Kidney epithelial cell (primary cell): ENCODE results near the gene PAF1. TPM values are rescaled to one million over a fixed set of nuclear protein-coding genes. Genes with fewer than 3 reads are reported as not detected.
A peak's percentile ranks its signal among the peaks of the same experiment; 100 is the strongest.

Source experiments
- DNase-seq: peaks from one replicate; pipeline ENCODE4 v3.0.0-alpha.2; 2010; ENCODE audit warnings: low read depth
- H3K27me3 ChIP-seq: 2 replicates; pipeline ENCODE4 v1.6.0; 2011; ENCODE audit warnings: low read length; ENCODE audit not compliant: control insufficient read depth, insufficient read depth
- H3K36me3 ChIP-seq: 2 replicates; pipeline ENCODE4 v1.5.1; 2011; ENCODE audit warnings: low read length; ENCODE audit not compliant: control insufficient read depth, insufficient read depth
- H3K4me3 ChIP-seq: 2 replicates; pipeline ENCODE4 v1.5.1; 2011; ENCODE audit warnings: low read depth, mild to moderate bottlenecking, control low read depth, low read length
- CTCF ChIP-seq: IDR thresholded peaks from 2 replicates; pipeline ENCODE4 v1.5.1; 2011; ENCODE audit warnings: mild to moderate bottlenecking, moderate library complexity, low read length, control low read depth, inconsistent platforms; ENCODE audit not compliant: insufficient read depth, poor library complexity, severe bottlenecking
- total RNA-seq: library from RNA; depleted of rRNA; stranded (reverse); fragments of >200 nt; gene quantifications from 2 replicates; pipeline ENCODE4 v1.2.3, GENCODE V29; 2015

PAF1 gene
- total RNA-seq, 1 donor from 2014 or later, result 44.6 TPM

DNA sequence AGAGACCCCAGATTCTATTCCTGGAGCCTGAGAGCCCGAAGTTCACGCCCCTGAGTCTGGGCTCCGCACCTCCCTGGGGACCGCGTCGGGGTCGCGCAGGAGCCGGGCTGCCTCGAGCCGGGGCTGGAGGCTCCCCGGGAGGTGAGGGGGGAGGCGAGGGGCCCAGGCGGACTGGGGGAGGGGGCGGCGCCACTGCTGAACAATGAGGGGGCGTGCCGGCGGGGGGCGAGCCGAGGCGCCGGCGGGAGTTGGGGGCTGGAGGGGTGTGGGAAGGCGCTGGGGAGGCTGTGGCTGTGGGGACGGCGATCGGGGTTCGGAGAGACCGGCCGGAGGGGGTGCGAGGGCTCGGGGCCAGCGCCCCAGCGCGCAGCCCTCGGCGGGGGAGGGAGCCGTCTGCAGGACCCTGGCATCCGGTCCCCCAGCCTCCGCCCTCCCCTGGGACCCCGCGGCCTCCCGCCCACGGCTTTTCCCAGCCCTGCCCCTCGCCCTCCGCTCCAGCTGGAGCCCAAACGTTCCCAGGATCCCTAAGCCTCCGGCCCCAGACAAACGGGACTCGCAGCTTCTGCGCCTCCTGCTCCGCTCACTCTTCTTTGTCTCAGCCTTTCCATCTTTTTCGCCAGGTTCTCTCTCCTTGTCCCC, 22.5 kb upstream of the PAF1 start:
- no peak for TF ChIP-seq CTCF
- DNase-seq, result no peak

DNA sequence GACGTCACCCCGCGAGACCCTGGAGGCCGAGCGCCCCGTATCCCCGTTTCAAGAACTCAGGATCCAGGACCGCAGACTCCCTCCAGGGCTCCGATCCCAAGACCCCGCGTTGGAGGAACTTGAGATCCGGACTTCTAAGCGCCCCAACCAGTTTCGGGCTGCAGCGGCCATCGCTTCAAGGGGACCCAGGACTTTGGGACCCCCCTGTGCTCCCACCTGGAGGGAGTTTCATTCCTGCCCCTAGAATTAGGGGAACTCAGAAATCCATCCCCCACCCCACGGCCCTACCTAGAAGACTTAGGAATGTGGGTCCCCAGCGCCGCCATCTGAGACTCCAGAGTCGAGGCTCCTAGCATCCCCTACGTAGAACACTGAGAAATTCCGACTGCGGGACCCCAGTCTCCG, 22.0 kb upstream of the PAF1 start:
- H3K27me3 ChIP-seq, result no peaks in the 10 kb centered on the region
- H3K4me3 ChIP-seq, result peak overlapping the region; percentile 96
- peaks cover 2% of the 10 kb centered on the region for H3K36me3 ChIP-seq
- no peak for TF ChIP-seq CTCF
- DNase-seq, result no peak

More for the DNA sequence above, 22.5 kb upstream of the PAF1 start:
- no peaks in the 10 kb centered on the region for H3K27me3 ChIP-seq
- H3K36me3 ChIP-seq, result peaks cover 1% of the 10 kb centered on the region
- H3K4me3 ChIP-seq, result peak overlapping the region; percentile 96

DNA sequence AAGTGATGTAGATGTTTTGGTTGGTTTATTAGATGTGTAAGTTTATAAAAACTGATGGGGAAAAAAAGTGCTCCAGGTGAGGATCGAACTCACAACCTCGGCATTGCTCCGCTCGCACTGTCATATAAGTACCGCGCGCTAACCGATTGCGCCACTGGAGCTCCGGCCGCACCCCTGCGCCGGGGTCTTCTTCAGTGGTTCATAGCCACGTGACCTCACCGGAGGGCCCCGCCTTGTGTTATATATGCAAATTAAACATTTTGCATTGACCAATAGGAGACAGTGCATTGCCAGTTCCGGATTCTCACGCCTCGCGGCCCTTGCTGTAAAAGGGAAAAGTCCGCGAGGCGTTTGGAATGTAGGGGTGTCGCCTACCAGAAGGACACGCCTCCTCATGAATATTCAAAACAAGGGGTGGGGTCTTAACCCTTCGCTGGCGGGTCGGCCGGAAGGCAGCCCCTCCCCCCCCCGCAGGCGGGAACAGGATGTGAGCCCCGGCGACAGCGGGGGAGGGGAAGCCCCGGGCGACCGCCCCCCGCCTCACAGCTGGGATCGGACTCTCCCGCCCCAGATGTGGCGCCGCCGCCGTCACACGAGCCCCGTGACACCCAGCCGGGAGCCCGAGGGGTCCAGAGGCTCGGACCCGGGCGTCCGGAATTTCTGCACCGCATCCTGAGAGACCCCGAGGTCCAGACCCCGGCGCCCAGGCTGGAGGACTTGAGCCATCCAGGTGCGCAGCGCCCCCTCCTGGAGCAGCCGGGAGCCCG, 21.4 kb upstream of the PAF1 start, which contains the start of gene PLEKHG2:
Gene PLEKHG2 (plus strand): TSS at position 570 of the 767 bp plus-strand sequence. CDS start 1,418 bp downstream, outside the sequence.
- peak; percentile 98 for DNase-seq
- H3K27me3 ChIP-seq, result no peaks in the 10 kb centered on the region
- peaks cover 1% of the 10 kb centered on the region for H3K36me3 ChIP-seq
- H3K4me3 ChIP-seq, result peak within 1 kb of the TSS; percentile 96
- peak; percentile 90 for TF ChIP-seq CTCF

DNA sequence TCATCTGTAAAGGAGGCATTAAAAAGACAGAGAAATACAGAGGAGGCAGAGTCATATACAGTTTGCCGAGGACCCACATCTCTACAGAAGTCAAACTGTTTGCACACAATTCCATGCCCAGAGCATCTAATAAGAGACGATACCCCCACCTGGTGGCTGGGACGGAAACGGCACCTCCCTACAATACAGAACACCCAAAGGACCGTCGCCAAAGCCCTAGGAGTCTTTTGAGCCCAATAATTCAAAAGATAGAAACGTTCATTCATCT, 20.9 kb upstream of the PAF1 start:
- DNase-seq, result no peak
- Histone ChIP-seq H3K4me3 (peak overlapping the region; percentile 11), H3K36me3 (peaks cover 1% of the 10 kb centered on the region), H3K27me3 (no peaks in the 10 kb centered on the region)
- peak; percentile 86 for TF ChIP-seq CTCF

DNA sequence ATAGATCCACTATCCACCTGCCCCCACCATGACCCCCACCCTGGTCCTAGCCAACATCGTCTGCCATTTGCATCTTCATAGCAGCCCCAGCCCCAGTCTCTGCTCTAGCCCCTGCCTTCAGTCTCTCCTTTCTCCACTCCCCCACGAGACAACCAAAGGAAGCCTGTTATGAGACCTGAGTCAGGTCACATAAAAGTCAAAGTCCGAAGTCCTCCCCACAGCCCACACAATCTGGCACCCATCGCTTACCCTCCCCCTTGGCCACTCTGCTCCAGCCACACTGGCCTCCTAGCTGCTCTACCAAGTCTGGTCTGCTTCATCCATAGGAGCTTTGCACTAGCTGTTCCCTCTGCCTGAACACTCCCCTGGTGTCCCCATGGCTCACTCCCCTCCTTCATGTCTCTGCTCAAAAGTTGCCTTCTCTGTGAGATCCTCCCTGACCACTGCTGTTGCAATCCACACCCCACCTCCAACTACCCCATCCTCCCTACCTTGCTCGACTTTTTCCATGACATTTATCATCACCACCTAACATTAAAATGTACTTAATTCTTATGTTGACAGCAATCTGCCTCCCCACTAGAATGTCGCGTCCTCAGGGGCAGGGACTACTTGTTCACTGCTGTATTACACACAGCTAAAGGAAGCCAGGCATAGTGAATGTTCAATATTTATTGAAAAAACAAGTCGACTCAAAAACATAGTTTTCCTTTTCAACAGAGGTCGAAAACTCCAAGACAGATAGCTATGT, 20.4 kb upstream of the PAF1 start:
- DNase-seq, result no peak
- H3K4me3 ChIP-seq, result no peak overlapping the region
- TF ChIP-seq CTCF, result no peak

More for the DNA sequence above, 20.4 kb upstream of the PAF1 start:
- Histone ChIP-seq H3K36me3 (peaks cover 1% of the 10 kb centered on the region), H3K27me3 (no peaks in the 10 kb centered on the region)
